Stimulated activated naive CD4-positive, alpha-beta T cell (primary cell): ENCODE measurements around the gene SAMD4B.

Experiments
- DNase-seq, 6 experiments: peaks; one replicate each; lab custom pipeline; 2025; lab: John Stamatoyannopoulos, UW

The SAMD4B gene

DNA sequence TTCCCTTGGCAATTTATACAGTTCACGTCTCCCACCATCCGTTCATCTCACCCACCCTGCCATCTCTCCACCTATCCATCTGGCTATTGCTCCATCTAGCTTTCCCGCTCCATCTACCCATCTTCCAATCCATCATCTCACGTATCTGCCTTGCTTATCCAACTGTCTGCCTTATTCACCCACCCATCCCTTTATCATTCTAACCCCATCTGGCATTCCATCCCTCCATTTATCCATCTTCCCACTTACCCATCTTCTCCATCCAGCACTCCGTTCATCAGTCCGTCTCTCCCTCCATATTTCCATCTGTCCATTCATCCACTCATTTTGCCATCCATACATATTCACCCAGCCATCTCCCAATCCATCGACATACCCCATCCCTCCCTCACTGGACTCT, 83.5 kb downstream of the SAMD4B start:
- DNase-seq = no peak

DNA sequence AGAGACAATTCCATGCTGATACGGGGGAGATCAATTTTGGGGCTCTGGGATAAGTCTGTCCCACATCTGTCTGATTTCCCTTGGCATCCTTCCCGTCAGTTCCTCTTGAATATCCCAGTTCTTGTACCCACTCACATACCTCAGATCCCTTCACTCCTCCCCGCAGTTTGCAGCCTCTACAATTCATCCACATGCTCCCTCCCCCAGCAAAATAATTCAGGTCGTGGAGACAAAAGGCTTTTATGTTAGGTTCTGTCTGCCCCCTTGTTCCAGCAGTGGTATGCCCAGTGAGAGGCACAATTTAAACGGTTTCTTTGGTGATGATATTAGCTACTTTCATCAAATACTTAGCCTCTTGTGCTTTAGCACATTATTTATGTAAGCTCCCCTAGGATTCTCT, 83.9 kb downstream of the SAMD4B start:
- DNase-seq = no peak

DNA sequence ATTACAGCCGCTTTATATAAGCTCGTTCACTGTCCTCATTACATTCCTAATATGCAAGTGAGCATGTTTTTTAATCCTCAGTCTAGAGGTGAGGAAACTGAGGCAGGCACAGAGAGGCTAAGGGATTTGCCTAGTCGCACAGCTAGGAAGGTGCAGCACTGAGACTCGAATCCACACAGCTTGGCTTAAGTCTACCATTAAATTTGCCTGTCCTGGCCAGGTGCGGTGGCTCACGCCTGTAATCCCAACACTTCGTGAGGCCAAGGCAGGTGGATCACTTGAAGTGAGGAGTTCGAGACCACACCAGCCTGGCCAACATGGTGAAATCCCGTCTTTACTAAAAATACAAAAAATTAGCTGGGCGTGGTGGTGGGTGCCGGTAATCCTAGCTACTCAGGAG, 85.5 kb downstream of the SAMD4B start:
- no peak for DNase-seq

DNA sequence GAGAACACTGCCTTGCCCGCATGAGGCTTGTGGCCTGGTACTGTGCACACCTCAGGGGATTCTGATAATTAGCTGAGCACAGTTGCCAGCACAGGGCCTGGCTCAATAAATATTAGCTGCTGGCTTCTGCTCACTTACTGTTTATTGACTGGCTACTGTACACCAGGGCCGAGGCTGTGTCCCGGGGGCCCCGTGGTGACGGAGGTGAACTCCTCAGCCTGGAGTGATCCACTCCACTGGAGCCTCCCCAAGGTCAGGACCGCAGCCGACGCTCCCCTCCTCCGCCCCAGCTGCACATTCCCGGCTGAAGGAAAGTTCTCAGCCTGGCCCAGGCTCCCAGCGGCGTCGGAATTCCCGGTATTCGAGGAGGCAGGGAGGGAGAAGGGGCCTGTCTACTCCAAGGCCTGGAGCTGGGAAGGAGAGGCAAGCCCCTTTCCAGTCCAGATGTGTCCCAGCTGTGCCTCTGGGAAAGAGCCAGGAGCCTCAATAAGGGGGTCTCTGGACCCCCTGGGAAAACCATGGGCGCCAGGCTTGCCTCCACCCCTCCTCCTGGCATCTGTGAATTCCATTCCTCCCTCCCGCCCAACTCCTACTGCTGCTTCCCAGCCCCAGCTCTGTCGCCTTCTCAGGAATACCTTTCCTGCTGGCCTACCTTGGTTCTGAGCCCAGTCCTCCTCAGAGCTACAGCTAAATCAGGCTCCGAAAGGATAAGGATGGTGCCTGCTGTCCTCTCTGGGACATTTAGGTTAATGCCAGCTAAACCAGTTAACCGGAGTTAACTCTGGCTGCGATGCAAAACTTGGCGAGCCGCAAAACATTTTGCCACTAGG, 86.3 kb downstream of the SAMD4B start:
- DNase-seq = no peak

DNA sequence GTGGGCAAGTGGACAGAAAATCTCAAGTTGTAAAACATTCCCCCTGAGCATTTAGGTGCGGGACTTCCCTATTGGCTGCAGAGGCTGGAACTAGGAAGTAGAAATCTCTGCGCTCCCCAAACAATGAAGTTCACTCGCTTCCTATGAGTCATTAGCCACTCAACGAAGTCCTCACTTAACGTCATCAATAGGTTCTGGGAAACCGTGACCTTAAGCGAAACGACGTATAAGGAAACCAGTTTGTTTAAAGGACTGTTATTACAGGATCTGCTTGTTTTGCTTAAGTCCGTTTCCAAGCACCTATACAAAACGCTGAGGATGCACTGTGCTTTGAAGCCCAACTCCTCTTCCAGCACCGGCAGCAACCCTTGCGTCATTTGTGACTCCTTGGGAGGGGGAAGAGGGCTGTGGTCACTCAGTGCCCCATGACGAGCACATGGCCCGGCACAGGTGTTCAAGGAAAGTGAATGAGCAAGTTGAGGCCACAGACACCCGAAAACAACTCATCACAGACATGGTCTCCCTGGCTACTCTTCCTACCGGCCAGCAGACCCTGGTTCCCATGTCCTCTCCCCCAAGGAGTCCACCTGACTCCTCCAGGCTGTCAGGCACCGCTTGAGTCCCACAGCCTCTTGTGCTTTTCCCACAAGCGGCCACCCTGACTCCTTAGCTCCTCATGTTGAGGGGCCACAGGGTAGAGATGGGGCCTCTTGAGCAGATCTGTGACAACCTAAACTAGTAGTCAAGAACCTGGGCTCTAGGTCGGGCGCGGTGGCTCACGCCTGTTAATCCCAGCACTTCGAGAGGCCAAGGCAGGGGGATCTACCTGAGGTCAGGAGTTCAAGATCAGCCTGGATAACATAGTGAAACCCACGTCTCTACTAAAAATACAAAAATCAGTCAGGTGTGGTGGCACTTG, 88.7 kb downstream of the SAMD4B start:
- no peak for DNase-seq

DNA sequence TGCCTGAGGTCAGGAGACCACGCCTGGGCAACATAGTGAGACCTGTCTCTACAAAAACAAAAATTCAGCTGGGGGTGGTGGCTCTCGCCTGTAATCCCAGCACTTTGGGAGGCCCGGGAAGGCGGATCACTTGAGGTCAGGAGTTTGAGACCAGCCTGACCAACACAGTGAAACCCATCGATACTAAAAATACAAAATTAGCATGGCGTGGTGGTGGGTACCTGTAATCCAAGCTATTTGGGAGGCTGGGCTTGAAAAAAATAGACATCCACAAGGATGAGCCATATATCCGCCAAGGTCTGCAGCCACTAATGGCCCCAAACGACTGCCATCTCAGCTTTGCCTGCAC, 90.4 kb downstream of the SAMD4B start:
- DNase-seq = no peak

DNA sequence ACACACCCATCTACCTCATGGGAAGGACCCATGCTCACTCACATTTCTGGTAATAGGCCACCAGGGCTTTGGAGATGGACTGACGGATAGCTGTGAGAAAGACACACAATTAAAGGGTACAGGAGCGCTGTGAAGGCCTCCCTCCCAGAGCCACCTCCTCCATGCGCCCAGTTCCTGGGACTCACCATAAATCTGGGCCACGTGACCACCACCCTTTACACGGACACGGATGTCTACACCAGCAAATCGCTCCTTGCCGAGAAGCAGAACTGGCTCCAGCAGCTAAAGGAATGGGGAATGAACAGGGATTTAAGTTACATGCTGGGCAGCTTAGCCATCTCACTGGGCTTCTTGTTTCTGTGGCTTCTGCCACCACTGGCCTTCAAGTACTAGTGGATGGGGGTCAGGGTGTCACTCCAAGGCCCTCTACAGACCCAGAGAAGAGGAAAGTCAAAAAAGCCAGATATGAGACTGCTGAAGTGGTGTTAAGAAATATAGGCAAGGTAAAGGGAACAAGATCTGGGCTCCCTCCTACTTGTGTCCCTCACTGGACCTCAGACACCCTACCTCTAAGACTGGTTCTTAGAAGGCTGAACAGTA, 91.4 kb downstream of the SAMD4B start:
- DNase-seq = no peak

DNA sequence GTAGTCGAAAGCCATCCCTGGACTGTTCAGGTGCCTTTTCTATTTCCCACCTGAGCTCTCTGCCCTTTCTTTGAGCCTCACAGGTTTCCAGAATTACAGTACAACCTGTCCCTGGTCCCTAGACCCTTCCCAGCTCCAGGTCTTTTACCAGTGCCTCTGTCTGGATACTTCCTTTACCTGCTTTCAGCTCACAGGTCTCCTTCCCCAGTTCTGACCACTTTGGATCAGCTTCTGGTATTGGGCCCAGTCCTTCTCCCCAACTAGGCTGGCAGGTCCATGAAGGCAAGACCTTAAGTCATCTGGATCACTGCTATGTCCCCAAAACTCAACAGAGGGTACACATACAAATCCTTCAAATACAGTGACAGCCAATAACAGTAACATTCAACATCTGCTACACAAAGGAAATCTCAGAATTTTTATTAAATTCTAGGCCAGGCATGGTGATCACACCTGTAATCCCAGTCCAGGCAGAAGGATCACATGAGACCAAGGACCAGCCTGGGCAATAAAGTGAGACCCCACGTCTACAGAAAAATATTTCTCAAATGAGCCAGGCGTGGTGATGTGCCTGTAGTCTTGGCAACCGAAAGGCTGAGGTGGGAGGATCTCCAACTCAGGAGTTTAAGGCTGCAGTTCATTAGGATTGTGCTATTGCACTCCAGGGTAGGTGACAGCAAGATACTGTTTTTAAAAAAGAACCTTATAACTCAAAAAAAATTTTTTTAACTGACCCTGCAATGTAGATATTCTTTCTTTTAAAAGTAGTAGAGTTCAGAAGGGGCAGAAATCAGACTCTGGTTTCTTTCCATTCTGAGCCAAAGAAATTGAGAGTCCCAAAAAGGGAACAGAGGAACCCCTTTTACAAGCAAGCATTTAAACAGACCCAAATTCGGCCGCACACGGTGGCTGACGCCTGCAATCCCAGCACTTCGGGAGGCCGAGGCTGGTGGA, 92.2 kb downstream of the SAMD4B start:
- no peak for DNase-seq
